Epidermal melanocyte (primary cell): ENCODE results near the gene PRAMEF1.
"Not testable (repeated sequence)": the region's sequence is repeated elsewhere in the genome, so short reads cannot be mapped to it uniquely, and the experiment has no call there.

Experiments
- DNase-seq: peaks from one replicate; pipeline ENCODE4 v3.0.0; 2011; ENCODE audit warnings: low spot score; ENCODE audit not compliant: insufficient read length

The PRAMEF1 gene

GRCh38 chr1:12791097-12791496, at the start of gene PRAMEF1:
PRAMEF1 (plus strand) TSS chr1:12791397; CDS start chr1:12793228, 1,831 bp downstream.
- not testable (repeated sequence) for DNase-seq

- DNase-seq = no peak
These were observed 49.3 kb upstream of the PRAMEF1 start for GRCh38 chr1:12741946-12742345.

DNA sequence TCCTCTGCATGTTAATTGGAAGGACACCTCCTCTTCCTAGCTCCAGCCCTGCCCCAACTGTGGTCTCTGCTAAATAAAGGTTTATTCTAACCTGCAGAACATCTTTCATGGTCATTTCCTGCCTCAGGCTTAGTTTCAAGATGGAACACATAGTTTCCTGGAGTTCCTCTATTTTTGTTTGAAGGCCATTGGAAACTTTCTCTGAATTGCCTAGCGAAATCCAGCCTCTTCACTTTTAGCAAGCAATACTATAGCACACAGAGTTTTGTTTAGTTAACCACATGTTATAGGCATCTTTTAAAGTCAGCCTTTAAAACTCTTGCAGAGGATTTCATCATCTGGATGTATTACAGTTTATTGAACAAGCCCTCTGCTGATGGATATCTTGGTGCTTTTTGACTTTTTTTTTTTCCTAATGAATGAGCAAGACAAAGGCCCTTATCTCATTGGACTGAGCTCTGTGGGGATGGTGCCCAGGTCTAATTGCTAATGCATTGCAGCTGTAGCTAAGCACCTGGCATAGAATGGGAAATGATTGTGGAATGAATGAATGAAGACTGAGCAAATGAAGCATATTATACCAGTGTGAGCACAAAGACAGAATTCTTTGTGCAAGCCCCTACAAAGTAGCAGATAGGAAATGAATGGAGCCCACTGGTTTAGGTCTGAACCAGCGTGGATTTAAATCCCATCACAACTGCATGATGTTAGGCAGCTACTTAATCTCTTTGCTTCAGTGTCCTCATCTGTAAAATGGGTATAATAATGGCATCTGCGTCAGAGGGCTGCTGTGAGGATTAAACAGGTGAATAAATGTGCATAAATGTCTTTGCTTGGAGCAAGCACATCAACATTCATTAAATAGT, 45.8 kb upstream of the PRAMEF1 start:
- DNase-seq = no peak

GRCh38 chr1:12745992-12746323, 45.2 kb upstream of the PRAMEF1 start, which contains the start of gene CFAP107:
CFAP107 (plus strand) TSS chr1:12746200; CDS start chr1:12746431, 231 bp downstream.
- no peak for DNase-seq

GRCh38 chr1:12748778-12749355, 42.3 kb upstream of the PRAMEF1 start:
- DNase-seq = no peak

DNA sequence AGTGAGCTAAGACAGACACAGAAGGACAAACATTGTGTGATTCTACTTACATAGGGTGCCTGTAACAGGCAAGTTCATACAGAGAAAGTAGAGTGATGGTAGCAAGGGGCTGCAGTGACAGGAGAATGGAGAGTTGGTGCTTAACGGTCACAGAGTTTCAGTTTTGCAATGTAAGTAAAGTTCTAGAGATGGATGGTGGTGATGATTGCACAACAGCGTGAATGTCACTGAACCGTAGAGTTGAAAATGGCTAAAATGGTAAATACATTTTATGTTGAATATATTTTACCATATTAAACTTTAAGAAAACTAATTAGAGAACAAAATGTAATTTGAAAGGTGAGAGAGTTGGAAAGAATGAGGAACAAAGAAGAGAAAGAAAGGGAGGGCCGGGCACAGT, 36.5 kb upstream of the PRAMEF1 start:
- no peak for DNase-seq

- DNase-seq = no peak
These were observed 34.9 kb upstream of the PRAMEF1 start for GRCh38 chr1:12756273-12756672.

DNA sequence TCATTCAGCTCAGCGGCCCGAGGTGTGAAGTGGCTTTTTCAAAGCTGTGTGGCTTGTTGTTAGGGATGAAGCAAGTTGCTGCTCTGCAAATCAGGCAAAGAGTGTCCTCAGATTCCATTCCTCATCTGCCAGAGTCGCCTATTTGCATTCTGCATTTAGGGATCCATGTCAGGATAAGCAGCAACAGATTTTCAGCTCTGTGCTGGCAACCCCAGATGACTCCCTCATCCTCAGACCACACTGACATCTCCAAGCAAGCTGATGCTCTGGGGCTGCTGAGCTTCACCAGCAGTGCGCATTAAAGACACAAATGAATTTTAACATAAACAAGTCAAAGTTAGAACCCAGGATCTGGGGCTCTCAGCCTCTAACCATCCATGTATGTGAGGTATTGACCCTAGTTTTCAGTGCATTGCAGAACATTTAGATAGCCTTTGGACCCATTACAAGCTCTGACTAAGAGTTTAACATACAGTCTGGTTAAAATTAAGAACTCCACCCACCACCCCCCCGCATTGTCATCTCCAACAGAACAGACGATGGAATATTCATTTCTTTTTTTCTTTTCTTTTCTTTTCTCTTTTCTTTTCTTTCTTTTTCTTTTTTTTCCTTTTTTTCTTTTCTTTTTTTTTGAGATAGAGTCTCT, 34.3 kb upstream of the PRAMEF1 start:
- DNase-seq = no peak

DNA sequence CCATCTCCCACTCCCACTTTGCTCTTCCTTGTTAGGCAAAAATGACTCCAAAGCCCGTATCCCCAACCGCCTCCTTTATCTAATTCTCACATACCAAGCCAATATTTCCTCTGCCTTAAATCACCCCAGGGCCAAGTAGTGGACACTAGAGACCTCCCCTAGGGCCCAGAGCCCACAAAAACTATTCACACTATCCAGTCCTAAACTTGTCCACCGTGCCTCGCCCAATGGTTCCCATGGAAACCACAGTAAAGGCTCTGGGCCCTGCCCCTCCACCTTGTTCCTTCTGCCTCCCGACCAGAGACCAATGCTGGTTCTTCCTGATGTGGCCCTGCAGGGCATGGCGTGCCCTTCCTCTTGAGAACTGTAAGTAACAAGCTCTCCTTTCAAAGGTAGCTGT, 33.4 kb upstream of the PRAMEF1 start:
- no peak for DNase-seq

- no peak for DNase-seq
These were observed 30.9 kb upstream of the PRAMEF1 start for GRCh38 chr1:12760256-12760795.

DNA sequence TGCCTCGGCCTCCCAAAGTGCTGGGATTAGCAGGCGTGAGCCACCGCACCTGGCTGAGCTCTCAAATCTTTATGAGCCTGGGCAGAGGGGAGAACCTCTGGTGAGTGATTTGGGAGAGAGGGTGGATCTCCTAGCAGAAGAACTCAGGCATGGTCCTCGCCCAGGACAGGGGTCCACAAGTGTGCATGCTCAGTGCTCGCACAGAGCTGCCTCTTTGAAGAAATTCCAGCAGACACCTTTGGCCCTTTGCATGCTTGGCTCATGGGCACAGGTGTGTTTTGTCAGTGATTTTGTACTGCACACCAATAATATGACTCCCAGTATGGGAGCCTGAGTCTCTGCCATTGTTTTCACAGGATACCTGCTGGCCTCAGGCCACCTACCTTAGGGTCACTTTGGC, 29.4 kb upstream of the PRAMEF1 start:
- no peak for DNase-seq

GRCh38 chr1:12762766-12763165, 28.4 kb upstream of the PRAMEF1 start:
- DNase-seq = no peak

- DNase-seq = no peak
These were observed 27.7 kb upstream of the PRAMEF1 start for GRCh38 chr1:12763479-12763878.

DNA sequence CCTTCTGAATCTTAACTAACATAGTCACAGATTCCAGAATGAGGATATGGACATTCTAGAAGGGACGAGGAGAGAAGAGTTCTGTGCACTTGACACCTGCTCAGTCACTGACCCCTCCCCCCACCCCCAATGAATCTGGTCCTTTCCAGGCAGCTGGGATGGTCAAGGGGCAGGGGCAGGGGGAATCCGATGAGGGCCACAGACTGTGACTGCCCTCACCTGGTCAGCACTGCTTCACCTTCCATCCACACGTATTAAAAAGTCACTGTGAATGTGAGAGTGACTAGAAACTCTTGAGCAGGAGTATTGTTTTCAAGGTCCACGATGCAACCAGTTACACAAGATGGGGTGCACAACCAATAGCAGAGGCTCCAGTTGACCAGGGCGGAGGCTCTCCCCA, 27.2 kb upstream of the PRAMEF1 start:
- no peak for DNase-seq

- no peak for DNase-seq
These were observed 22.2 kb upstream of the PRAMEF1 start for GRCh38 chr1:12769031-12769430.

GRCh38 chr1:12769976-12770505, 21.2 kb upstream of the PRAMEF1 start:
- no peak for DNase-seq

- no peak for DNase-seq
These were observed 20.6 kb upstream of the PRAMEF1 start for GRCh38 chr1:12770620-12771019.

DNA sequence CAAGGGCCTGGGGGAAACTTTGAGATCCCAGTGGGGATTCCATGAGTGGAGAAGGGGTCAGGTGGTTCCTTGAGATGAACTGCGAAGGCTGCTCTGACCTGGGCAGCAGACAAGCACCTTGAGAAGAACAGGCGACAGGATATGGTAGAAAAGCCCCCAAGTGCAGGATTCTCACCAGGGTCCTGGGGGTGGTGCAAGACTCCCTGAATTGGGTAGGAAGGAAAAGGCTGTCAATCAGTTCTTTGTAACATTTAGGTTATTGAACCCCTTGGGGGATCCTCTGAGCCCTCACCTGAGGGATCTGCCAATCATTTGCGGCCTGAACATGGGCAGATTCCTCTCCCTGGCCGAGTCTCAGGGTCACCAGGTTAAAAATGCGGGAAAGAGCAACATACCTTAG, 20.0 kb upstream of the PRAMEF1 start:
- DNase-seq = no peak

- no peak for DNase-seq
These were observed 18.7 kb upstream of the PRAMEF1 start for GRCh38 chr1:12772520-12772919.

DNA sequence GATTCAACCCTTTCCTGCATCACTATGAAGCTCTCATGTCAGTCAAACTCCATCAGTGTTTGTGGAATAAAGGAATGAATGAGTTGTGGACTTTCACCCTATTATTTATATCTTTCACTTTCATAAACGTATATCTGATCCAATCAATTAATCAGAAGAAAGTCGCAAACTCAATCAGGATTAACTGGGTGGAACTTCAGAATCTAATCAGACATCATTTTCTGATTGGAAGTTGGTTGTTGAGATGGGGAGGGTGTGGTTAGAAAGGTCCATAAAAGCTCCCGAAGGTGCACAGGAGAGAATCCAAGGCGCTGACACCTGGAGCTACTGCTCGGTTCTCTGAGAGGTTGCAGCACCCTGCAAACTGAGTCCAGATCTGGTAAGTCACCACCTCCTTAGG, 17.8 kb upstream of the PRAMEF1 start, which contains the start of gene PRAMEF12:
Gene PRAMEF12, plus strand, starts transcription at position 301 of the 400 bp plus-strand sequence. CDS start 1,130 bp downstream, outside the sequence.
- no peak for DNase-seq

- no peak for DNase-seq
These were observed 16.3 kb upstream of the PRAMEF1 start for GRCh38 chr1:12774801-12775345.
